Measurements from ENCODE around the gene NMU.
"Not testable (repeated sequence)": the region's sequence is repeated elsewhere in the genome, so short reads cannot be mapped to it uniquely, and the experiment has no call there.

The NMU gene, protein sequence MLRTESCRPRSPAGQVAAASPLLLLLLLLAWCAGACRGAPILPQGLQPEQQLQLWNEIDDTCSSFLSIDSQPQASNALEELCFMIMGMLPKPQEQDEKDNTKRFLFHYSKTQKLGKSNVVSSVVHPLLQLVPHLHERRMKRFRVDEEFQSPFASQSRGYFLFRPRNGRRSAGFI

DNA sequence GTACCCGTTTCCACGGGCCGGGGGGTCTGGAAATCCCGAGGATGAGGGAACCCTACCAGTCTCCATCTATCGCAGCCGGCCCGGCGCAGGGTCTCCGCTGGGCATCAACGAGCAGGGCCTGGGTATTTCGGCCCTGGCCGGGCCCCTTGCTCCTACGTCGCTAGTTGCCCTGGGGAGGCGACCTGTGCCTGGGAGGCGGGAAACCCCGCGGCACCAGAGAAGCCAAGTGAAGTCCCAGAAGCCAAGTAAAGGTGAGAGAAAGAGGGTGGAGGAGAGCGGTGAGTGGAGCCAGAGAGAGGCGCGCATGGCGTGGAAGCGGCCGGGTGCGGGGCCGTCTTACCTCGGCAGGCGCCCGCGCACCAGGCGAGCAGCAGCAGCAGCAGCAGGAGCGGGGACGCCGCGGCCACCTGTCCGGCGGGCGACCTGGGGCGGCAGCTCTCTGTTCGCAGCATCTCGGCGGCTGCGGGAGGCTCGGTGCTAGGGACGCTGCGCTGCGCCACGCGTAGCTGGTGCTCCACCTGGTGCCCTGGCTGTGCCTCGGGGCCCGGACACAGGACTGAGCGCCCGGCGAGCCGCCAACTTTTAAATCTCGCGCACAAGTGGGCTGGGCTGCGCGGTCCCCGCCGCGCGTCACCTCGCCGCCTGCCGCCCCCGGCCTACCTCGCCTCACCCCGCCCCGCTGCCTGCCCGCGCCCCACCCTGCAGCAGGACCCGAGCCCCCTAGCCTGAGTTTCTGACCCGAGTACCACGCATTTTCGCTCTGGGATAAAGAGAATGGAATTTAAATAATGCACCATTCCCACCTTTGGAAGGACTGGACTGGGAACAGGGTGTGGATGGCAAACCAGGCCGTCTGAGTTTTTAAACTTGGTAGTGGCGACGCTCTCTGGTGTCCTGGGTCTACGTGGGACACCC is at the start of gene NMU:
Gene NMU (minus strand): TSS at position 558 of the 915 bp plus-strand sequence. CDS start 106 bp downstream, at position 452.
- DNase-seq, result peak; percentile 35

DNA sequence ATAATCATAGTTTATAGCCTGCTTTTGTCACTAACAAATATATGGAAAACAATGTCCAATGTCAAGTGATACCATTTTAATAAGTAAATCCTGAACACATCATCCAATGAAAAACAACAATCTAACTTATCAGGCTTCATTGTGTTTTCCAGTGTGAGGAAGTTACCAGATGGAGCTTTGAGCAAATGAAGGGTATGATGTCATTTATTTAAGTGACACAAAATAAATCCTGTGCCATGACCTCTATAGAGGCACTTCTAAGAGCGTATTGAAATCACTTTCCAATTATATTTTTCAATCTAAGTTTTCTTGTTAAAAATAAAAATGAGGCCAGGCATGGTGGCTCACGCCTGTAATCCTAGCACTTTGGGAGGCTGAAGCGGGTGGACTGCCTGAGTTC is 48.2 kb upstream of the NMU start:
- no peak for DNase-seq

DNA sequence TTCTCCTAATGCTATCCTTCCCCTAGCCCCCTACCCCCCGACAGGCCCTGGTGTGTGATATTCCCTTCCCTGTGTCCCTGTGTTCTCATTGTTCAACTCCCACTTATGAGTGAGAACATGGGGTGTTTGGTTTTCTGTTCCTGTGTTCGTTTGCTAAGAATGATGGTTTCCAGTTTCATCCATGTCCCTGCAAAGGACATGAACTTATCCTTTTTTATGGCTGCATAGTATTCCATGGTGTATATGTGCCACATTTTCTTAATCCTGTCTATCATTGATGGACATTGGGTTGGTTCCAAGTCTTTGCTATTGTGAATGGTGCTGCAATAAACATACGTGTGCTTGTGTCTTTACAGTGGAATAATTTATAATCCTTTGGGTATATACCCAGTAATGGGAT is 46.7 kb upstream of the NMU start:
- DNase-seq, result not testable (repeated sequence)

DNA sequence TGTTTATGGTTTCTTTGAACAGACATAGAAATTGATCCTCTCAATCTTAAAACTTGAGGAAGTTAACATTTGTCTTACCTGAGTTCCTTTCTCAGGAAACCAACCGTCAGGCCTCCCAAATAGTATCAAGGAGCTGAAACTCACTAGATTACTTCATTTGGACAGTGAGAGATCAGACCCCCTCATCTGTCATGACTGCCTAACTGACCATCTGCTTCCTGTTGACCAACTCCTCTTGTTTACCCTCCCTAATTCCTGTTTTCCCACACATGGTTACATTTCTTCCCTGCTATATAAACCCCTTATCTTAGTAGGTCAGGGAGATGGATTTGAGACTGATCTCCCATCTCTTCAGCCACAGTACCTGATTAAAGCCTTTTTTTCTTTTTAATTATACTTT is 46.2 kb upstream of the NMU start:
- DNase-seq, result no peak

DNA sequence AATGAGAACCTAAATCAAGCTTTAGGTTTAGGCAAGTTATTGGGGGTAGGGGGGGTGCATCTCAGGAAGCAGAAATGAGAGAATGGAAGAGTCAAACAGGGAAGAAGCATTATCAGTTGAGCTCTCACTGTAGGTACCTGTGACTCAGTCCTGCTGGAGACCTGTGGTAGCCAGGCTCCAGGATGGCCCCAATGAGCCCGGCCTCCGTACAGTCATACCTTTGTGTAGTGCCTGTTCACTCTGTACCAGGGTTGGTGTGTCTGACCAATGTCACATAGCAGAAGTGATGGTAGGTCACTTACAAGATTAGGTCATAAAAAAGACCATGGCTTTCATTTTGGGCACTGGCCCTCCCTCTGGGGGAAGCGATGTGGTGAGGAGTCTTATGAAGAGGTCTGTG is 45.3 kb upstream of the NMU start:
- no peak for DNase-seq

DNA sequence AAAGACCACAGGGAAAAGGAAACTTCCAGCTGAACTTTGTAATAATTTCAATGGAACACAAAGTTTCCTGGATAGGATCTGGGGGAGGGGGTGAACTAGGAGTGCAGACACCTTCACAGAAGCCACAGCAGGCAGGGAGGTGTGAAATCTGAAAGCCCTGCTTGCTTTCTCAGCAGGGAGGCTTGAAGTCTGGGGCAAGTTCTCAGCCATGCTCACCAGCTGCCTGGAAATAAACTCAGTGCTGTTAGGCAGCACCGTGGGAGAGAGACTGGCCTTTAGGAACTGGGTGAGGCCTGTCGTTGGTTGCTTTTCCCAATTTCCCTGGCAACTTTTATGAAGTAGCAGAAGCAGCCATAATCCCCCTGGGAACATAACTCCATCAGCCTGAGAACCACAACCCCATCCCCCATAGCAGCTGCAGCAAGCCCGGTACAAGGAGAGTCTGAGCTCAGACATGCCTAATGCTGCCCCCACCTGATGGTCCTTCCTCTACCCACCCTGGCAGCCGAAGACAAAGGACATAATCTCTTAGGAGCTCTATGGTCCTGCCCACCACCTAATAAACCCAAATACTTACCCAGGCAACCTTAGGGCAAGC is 39.2 kb upstream of the NMU start:
- DNase-seq, result no peak

DNA sequence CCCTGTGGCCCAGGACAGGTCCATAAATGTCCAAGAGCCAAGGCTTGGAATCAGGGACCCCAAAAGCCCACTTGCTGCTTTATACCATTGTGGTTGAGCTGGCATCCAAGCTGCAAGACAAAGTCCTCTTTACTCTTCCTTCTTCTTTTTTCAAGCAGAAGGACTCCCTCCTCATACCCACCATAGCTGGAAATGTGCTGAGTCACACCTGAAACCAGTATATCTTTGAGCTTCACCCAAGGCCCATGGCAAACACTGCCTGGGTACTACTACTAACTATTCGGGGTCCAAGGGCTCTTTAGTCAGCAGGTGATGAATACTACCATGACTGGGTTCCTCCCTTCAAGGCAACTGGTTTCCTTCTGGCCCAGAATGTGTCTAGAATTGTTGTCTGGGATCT is 37.3 kb upstream of the NMU start:
- DNase-seq, result no peak

DNA sequence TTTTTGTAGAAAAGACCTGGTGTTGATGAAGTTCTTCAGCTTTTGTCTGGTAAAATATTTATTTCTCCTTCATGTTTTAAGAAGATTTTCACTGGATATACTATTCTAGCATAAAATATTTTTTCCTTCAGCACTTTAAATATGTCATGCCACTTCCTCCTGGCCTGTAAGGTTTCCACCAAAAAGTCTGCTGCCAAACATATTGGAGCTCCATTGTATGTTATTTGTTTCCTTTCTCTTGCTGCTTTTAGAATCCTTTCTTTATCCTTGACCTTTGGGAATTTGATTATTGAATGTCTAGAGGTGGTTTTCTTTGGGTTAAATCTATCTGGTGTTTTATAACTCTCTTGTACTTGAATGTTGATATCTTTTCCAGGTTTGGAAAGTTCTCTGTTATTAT is 35.6 kb upstream of the NMU start:
- DNase-seq, result no peak

DNA sequence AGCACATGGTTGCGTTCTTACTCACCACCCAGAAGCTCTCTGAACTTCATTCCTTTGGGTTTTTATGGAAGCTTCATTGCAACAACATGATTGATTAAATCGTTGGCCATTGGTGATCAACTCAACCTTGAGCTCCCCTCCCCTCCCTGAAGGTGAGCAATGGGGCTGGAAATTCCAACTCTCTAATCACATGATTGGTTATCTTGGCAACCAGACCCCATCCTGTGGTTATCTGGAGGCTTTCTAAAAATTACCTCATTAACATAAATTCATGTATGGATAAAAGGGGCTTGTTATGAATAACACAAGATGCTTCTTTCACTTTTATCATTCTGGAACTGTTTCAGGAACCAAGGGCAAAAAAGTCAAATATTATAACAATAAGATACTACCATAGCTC is 34.6 kb upstream of the NMU start:
- no peak for DNase-seq

DNA sequence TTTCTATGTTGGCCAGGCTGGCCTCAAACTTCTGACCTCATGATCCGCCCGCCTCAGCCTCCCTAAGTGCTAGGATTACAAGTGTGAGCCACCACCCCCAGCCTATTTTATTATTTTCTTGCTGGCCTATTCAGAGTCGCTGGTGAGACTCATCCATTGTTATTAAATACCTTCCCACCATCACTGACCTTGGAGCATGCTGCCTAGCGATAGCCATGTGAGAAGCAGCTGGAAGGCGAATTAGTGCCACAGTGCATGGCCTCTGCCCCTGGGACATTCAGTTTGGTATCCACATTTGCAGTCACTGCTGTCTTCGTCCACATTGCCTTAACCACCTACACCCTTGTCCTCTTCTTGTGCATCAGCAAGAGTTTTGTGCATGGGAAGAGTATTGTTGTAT is 32.4 kb upstream of the NMU start:
- DNase-seq, result no peak

DNA sequence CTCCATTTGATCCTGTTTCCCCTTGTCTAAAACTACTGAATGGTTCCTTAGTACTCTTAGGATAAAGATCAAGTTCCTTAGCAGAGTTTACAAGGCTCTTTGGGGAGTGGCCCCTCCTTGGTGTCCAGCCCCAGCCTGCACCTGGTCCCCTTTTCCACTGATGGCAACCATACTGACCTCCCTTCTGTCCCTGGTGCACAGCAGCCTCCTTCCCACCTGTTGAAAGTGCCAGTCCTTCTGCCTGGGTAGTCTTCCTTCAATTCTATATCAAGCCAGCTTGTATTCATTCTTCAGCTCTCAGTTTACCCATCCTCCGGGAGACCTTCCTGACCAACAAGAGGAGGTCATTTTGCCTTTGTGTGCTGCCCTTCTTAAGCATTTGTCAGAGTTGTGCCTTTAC is 30.4 kb upstream of the NMU start:
- no peak for DNase-seq

DNA sequence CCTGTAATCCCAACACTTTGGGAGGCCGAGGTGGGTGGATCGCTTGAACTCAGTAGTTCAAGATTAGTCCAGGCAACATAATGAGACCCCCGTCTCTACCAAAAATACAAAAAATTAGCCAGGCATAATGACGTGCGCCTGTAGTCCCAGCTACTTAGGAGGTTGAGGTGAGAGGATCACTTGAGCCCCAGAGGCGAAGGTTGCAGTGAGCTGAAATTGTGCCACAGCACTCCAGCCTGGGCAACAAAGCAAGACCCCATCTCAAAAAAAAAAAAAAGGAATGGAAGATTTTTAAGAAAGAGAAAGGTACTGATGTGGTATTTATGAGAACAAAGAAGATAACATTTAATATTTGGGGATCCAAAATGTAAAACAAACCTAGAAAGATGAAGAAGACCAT is 27.0 kb upstream of the NMU start:
- DNase-seq, result no peak

DNA sequence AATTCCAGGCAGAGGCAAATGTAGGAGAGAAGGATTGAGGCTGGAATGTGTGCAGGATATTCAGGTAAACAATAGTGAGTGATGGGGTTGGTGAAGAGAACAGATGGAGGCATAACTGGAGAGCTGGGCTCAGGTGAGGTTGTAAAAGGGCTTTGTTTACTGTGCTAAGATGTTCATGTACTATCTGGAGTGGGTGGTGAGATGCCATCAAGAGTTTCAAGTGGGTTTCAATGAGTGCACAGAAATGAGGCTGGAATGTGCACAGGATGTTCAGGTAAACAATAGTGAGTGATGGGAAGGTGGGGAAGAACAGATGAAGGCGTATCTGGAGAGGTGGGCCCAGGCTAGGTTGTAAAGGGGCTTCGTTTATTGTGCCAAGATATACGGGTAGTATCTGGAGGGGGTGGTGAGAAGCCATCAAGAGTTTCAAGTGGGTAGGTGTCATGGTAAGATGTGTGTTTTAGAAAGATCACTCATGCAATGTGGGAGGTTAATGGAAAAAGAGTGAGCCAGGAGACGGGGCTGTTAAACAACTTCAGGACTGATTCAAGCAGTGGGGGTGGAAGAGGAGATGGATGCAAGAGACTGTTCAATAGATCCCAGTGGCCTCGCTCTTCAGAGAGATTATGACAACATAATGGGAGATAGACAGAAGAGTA is 25.4 kb upstream of the NMU start:
- DNase-seq, result no peak

DNA sequence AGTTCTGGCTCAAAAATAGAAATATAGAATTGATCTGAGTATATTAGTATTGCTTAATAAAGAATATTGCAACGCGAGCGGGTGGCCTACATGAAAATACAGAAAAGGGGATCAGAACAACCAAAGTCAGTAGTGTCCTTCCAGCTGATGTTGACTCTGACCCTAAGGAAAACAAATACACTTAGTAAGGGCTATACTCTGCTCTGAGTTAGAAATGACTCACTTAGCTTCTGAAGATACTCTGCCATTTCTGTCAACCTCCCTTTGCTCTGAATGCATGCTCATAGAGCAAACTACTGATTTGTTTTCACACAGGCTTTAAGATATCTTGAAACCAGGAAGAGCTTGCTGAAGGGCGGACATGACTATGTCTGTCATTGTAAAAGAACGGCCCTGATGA is 22.6 kb upstream of the NMU start:
- DNase-seq, result no peak

DNA sequence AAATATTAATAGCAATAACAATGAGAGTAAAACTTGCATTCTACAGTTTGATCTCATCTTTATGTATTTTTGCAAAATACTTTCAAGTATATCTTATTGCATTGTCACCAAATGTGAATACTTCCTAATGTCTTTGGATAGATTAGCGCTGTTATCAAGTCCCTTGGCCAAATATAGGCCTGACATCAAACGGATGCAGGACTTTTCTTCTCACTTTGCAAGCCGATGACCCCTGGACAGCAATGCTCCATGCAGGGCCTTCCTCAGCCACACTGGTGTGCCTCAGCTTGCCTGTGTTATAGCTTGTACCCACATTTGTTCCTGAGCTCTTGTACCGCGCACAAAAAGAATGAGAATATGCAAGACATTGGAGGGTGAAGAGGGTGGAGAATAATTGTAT is 18.0 kb upstream of the NMU start:
- no peak for DNase-seq

DNA sequence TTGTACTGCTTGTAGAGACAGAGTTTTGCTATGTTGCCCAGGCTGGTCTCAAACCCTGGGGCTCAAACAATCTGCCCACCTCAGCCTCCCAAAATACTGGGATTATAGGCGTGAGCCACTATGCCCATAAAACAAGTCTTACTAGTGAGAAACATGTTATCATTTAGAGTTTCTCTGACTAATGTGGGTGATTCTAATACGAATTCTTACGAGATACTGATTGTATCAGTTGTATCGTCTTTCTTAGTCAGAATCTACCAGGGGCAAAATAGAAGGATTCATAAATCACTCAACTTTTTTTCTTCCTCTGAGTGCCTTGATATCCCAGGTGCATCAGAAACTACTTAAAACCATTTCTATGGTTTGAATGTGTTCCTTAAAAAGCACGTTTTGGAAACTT is 14.4 kb upstream of the NMU start:
- no peak for DNase-seq

DNA sequence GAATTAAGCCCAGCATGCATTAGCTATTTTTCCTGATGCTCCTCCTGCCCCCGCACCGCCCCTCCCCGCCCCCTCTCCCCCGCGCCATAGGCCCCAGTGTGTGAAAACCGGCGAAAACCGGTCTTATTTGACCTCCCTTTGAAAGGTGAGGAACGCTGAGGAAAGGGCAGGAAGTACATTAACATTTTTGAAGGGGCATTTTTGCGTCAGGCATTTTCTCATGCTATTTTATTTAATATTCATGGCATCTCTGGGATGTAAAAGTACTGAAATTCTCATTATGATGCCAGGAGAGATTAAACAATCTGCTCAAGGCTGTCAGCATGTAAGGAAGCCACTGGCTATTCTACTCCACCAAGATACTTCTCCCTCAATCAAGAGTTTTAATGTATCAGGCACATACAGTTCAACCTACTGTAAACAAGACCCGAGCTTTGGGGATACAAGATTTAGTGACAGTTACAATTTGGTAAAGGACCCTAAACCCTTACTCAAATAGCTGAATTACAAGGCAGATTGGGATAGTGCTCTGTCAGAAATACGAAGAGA is 1.2 kb upstream of the NMU start:
- DNase-seq, result no peak

DNA sequence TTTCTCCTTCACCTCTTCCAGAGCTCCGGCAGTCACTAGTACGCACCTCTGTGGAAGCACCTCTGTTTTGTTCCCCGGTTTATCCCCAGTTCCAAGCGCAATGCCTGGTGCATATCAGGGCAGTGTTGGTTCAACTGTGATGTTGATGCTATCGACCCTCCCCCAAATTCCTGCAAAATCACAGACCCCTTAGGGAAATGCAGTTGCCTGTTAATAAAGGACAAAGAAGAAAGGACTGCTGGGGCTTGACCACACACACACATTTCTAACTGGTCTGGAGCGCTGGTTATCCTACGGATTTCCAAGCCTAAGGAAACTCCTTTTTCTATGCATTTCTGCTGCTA is 530 bp upstream of the NMU start:
- DNase-seq, result no peak

DNA sequence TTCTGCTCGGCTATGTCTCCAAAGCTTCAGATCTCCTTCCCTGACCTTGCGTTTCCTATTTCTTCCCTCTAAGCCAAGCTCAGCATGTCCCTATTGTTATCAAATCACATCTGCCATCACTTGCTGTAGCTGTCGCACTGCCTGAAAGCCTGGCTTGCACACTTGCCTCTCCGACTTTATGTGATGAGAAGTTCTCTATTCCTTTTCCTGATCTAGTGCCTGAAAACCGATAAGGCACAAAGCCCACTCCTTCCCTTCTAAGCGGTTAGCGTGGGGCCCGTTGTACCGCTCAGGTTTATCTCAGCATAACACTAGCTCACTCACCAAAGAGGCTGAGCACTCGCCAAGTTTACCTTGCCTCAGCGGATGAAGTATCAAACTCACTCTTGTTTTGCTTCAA is 816 bp downstream of the NMU start:
- peak; percentile 38 for DNase-seq

DNA sequence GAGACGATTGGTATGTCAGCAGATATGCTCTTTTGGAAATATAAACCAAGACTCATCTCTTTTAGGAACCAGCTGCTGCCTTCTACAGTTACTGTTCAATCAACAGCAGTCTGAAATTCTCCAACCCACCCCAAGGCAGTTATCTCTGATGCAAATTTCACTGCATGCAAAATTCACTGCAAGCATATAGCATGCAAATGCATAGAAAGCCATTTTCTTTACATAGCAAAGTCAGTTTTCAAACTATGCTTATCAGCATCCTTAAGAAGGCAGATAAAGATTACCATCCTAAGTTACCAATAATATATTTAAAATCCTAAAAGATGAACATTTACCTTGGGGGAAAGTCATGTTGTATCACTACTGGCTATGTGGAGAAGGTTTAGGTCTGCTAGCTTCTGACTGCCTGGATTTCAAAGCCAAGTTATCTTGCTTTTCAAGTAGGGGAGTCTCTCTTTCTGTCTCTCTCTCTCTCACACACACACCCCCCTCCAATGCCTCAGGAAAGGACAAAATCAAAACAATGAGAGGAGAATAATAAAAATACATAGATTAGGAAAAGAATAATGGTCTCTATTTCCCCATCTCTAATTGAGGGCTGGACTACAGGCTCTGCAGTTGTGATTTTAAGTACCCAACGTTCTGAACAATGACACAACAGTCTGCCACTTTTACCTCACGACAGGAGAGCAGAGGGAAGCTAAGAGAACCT is 1.5 kb downstream of the NMU start:
- no peak for DNase-seq

DNA sequence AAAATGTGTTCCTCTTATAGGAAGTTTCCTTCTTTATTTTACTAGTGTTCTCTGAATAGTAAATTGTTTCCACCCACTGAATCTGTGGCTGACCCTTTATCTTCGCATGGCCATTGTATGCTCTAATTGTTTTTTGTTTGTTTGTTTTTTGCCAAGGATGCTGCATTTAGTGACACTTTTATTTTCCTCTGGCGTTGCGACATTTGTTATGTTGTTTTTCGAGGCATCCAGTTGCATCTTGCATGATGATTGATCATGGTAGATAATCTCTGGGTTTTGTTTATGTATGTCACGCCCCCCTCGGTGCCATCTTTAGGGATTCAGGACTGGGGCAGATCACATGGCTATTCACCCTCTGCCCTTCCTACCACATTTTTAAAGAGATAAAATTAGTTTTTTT is 2.2 kb downstream of the NMU start:
- DNase-seq, result no peak

DNA sequence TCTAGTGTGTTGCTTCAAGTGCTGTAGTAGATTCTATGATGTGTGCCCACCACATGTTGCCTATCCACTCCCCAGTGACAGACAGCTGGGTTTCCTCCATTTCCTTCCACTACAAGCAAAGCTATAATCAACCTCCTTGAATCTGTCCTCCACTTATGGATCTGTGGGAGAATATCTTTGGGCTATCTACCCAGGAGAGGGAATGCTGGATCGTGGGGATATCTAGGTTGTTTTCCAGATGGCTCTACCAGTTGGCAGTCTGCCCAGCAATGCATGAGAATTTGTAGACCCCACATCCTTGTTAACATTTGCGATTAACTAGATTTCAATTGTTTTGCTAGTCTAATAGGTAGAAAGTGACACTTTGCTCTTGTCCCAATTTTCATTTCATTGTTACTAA is 10.3 kb downstream of the NMU start:
- DNase-seq, result no peak

DNA sequence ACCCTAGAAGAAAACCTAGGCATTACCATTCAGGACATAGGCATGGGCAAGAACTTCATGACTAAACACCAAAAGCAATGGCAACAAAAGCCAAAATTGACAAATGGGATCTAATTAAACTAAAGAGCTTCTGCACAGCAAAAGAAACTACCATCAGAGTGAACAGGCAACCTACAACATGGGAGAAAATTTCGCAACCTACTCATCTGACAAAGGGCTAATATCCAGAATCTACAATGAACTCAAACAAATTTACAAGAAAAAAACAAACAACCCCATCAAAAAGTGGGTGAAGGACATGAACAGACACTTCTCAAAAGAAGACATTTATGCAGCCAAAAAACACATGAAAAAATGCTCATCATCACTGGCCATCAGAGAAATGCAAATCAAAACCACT is 12.0 kb downstream of the NMU start:
- not testable (repeated sequence) for DNase-seq
